Right hindlimb (tissue), 1 donor: ENCODE measurements around the gene TNS3.

ENCODE experiments used
- DNase-seq: peaks from one replicate; pipeline ENCODE4 v3.0.0-alpha.2; 2018

Gene TNS3

DNA sequence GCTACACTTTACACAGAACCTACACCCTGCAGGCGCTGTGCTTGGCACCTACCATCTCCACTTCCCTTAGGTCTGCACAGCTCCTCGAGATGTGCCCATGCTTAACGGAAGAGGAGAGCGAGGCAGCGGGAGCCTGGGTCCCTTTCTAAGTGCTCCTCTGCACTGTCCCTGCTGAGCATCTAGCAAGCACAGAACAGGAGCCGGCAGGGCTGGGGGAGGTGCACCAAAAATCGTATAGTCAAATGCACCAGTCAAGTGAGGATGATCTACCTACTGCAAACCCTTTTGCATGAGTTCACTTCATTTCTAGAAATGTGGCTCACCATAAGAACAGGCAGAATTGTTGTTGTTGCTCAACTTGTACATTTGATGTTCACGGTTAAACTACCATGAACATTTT lies 267.7 kb downstream of the TNS3 start:
- DNase-seq: no peak

DNA sequence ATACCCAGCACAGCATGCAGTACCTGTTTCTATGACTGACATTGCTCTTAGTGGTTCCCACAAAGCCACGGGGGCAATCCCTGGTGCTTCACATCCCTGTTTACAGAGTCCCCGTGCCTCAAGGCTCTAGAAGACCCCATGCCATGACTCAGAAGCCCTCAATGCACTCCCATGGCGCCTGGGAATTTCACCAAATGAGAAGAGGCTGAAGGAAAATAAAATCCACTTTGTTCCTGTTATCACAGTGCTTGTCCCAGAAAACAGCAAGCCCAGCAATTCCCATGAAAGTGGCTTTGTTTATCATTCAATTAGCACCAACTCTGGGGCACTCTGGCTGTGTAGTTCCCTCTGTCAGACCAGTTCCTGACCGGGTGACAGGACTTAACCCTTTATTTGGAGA lies 268.3 kb downstream of the TNS3 start:
- no peak for DNase-seq

DNA sequence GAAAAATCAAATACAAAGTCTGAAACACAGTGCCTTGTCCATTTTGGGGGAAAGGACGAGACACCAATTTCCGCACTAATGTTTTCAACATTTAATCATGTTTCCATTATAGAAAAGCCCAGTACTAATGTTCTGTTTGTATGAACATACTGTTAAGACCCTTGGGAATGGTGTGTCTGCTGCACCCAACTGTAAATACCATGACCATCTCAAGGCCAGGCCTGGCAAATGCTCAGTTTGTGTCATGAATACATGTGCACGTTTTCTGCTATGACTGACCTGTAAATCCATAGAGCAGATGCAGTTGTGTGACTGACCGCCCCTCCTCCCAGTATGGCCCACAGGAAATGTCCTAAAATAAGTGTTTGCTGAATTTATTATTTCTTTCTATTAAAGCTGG lies 270.0 kb downstream of the TNS3 start:
- no peak for DNase-seq

DNA sequence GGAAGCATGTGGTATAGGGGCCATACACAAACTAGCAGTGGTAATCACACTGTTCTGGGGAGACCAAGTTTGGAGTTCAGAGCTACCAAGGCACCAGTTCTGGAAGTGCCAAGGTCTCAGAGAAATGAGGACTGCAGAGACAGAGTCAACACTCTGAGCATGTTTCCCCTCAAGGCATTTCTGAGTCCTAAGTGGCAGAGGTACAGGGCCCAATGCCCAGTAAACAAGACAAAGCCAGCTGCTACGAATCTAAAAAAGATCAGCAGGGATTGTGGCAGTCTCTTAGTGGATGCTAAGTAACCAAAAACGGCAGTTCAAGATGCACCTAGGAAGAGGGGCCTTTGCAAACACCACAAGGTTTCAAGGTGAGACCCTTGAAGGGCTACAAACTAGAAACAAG lies 271.9 kb downstream of the TNS3 start:
- DNase-seq: no peak

DNA sequence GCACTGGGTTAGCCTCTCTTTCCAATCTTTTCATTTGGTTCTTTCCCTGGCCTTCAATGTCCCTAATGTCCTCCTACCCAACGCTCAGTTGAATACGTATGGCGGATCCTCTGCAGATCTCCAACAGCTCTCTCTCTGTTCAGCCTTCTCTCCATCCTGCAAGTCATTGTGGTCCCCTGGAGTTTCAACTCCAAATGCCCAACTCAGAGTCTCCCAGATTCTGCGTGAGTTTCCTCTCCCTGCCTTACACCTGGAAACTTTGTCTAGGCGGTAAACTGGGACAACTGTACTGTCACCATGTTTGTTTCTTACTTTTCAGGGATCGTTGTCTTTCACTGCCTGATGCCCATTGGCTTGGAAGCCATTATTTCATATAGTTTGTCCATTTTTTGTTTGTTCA lies 273.1 kb downstream of the TNS3 start:
- no peak for DNase-seq

DNA sequence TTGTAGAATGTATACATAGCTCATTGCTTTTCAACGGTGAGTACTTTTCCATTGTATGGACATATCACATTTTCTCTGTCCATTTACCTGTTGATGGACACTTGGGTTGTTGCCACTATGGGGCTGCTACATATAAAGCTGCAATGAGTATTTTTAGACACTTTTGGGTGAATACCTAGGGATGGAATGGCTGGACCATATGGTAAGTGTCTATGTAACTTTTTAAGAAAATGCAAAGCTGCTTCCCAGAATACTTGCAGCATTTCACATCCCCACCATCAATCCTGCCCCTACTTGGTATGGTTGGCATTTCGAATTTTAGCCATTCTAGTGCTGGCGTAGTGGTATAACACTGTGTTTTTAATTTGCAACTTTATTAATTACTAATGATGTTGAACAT lies 274.6 kb downstream of the TNS3 start:
- DNase-seq: no peak

DNA sequence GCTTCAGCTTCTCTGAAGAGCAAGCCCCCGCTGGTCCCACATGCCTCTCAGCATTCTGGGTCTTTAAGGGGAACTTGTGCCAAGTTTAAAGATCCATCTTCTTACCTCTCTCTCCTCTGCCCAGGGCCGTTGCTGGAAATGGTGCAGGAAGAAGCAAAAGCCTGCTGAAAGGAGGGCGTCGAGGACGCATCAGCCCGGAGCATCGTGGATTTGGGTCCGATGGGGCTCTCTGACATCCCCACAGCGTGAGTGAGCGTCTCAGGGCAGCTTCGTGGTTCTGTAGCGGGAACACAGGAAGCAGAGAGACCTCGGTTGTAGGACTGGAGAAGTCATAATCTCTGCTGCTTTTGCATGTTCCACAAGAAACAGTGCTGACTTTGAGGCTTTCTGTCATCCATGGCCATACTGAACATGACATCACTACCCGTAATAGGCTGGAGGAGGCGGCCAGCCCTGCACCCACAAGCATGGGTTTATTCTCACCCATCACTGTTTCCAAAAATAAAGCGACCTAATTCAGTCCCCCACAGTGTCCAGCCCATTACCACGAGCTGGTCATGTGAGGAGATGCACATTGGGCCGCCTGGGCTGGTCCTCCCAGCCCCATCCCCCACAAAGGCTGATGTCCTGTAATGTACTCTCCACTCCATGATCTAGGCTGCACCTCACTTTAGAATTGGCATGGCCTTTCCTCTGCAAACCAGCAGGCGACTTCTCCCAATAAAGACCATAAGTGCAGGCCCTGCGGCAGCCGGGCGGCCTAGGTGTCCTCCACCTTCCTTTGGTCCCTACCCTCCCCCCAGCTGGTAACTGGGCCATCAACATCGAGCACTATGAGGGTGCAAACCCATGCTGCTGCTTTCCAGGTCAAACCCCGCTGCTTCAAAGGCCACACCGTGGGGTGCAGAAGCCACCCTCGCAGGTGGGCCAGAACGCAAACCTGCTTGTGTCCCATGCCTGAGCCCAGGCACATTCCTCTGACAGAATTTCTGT lies 276.9 kb downstream of the TNS3 start:
- DNase-seq: no peak

DNA sequence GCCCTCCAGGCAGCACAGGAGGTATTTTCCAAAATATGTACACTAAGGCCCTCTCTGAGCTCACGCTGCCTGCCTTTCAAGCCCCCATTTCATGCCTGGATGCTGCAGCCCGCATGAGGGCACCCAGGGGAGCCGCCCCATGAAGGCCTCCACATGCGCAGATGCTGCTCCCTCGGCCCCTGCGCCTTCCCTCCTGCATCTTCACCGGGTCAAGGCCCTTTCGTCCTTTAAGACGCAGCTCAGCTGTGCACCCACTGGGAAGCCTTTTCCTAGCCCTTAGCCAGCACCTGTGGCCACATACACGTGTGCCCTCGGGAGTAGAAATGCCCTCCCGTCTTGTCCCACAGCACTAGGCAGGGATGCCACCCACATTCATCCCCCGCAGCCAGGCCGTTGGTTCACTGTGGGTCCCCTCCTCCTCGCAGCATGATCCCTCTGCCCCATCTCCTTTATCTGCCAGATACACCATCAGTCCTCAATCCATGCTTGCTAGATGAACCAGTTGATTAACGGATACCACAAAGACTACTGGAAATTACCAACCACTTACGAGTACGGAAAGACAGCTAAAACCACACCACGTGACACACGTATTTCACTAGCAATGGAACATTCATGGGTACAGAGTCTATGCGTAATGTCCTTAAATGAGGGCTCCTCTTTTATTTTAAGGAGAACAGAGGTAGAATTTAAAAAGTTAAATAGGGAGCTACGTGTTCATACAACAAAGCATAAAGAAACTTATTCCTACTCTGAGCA lies 278.0 kb downstream of the TNS3 start:
- no peak for DNase-seq

DNA sequence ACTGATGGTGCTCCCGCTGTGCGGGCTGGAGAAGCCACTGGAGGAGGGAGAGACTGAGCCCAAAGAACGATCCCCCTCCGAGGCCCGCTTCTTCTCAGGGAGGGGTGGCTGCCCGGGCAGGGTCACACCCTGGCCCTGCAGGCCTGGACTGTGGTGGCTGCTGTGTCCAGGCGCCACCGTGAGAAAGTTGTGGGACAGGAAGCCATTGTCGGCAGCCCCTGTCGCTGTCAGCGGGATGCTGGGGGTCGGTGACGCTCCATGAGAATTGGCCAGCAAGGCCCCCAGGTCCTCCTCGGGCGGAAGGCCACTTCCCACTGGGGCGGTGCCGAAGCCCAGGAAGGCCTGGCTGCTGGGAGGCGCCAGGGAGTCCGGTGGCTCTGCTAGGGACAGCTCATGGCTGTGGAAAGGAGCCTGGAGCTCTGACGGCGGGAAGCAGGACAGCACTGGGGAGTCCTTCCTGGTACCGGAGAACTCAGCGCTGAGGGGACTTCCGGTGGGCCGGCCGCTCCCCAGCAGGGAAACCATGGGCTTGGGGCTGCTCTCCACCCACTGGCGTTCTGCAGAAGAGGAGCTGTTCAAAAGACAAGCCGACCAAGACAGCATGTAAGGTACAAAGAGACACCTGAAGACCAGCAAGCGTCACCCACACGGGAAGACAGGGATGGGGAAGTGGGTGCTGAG lies 278.8 kb downstream of the TNS3 start:
- DNase-seq: no peak

DNA sequence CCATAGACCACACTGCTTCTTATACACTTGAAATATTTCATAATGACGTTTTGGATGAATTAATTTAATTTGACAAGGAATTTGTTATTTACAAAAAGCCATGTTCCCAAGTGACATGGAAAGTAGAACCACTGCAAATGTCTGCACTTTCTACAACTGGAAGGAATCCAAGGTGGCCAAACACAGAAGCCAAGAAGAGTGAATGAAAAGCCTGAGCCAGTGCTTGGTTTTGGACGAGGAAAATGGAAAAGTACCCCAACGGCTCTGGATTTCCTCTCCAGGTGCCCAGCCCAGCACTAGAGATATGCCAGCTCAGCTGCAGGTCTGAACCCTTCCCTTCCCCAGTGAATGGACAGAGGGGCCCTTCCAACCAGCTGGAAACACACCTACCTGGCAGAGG lies 279.4 kb downstream of the TNS3 start:
- DNase-seq: no peak

DNA sequence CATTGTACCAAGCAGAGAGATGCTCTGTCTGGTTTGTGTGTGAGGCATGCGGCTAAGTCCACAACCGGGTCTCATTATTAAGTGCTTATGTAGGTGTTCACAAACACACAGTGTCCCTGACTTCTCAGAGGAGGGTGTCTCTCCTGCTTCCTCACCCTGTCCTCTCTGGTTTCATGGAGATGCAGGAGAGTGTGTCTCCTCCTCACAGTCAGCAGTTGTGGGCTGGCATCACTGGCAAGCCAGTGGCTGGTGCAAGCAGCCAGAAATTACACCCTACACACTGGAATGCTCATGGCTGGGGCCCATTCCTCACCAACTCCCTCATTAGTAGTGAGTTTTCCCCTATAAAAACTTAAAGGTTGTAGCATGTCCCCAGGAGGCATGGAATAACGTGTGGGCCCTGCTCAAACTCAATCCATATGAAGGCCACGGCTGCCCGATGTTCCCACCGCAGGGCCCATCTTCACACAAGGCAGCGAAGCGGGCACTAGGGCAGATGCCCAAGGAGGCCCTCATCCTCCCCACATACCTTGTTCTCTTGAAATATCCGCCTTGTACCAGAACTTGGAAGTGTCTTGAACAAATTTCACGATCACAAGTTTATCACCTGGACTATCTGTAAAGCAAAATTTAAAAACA lies 280.1 kb downstream of the TNS3 start:
- no peak for DNase-seq

DNA sequence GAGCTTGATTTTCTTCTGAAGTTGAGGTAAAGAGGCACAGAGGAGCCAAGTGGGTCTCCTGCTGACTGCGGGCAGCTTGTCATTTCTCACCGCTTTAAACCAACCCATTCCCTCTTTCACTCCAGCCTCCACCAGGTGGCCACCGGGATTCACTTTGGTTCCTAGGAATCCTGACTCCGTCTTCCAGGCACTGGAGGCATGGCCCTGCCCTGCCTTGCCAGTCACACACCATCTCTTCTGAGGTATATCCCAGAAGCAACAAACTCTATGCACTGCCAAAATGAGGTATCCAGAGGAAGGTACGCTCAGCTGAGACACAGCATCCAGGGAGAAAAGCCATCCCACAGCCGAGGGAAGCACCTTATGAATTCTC lies 280.8 kb downstream of the TNS3 start:
- DNase-seq: no peak

DNA sequence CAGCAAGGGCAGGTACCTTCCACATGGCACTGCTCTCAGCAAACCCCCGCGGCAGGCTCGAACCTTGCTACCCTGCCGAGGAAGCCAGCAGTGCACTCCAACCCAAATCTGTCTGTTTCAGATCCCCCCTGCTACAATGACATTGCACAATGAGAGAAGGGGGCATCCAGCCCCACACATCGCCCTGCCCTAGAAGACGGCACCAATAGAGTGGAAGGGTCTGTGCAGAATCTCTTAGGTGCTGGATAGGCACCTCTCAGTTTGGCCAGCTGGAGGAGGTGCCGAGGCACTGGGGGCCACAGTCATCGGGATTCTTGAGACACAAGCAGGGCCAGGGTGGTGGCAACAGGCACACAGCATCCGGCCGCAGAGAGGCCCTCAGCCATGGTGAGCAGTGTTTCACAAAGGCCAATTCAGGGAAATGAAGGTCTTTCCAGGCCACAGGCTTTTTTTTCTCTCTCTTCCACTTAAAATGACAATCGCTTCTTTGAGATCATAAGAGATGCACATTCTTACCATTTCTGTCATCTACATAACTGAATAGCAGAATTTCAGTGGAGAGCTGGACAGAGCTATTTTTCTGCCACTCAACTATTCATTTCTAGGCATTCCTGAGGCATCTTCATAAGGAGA lies 281.3 kb downstream of the TNS3 start:
- DNase-seq: no peak

DNA sequence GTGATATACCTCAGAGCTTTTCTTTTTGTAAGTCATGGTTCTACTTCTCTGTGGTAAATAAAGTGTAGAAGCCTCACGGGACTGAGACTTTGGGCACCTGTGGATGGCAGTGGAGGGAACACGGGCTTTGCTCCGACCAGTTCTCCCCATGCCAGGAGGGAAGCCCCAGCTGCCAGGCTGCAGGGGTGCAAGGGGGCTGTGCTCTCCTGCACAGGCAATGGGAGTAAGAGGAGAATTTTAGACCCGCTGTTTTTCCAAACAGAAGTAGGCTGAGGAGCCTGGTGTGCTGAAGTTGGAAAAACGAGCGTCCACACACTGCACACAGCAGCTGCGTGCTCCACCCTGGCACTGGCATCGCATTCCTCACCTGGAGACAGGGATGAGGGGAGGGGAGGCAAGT lies 282.4 kb downstream of the TNS3 start:
- DNase-seq: no peak

DNA sequence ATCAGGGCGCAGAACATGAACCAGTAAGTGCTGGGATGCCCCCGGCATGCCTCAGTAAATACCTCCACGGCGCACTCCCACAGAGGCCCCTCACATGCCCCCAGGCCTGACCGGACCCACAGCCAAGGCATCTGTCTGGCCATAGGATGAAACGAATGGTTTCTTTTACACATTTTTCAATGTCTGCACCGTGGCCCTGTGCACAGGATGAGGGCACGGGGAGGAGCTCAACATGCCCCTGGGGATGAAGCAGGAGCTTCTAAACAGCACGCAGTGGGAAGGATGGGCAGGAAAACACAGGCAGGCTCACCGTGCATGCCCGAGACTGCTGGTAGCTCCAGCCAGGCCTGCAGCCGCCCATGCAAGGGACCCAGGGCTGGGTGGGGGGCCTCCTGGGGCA lies 283.3 kb downstream of the TNS3 start:
- DNase-seq: no peak

DNA sequence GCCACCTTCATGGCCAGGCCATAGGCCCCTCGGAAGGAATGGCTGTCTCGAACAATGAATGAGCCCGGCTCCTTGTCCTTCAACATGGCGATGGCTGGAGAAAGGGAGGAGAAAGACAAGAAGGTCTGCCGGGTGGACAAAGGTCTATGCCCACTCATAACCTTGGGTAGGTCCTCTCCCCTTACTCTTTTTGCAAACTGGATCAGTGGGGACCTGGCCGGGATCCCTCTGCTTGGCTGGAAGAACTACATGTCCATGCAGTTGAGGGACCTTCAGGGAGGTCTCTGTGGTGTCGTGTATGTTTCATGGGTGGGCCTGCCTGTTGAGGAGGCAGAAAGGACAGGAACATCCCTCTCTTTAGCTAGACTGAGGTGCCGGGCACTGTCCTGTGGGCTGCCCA lies 284.8 kb downstream of the TNS3 start:
- DNase-seq: no peak

DNA sequence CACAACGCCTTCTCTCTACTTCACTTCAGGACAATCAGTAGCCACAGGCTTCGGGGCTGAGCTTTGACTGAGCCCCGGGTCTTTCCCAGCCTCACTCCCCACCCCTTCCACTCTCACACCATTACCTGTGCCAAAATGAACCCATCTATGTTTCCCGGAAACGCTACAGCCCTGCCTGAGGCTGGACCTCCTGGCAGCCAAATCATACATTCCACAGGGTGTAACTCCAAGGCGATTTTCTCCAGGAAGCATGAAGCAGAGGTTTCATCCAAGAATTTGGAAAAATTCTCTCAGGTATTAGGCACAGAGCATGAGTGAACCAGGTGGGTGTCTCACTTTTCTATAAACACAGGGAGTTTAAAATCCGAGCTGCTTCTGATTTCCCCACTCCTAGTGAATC lies 286.3 kb downstream of the TNS3 start:
- DNase-seq: no peak

DNA sequence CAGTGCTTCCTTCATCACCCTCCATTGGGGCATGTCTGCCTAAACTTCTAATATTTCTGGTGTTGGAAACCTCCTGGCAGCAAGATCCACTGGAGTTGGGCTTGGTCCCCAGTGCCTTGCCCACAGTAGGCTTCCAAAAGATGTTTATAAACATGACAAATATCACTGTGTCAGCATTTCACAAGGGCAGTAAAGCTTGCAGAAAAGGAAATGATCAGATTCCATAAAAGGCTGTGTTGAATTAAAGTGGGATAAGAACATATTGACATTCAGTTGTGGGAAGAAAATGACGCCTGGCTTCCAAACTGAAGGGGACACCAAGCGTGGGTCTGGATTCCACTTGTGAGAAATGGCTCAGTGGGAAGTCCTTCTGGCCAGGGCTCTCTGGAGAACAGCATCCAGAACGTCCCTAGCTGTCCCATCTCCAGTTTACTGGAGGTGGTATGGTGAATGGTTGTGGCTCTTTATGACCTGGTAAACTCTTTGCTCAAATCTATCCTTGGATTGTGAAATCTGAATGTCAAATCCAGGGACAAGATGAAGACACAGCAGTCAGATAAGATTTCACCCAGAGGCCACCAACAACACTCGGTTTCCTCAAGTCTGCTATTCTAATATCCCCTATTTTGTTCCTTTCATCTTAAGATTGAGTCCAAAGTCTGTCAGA lies 287.2 kb downstream of the TNS3 start:
- no peak for DNase-seq

DNA sequence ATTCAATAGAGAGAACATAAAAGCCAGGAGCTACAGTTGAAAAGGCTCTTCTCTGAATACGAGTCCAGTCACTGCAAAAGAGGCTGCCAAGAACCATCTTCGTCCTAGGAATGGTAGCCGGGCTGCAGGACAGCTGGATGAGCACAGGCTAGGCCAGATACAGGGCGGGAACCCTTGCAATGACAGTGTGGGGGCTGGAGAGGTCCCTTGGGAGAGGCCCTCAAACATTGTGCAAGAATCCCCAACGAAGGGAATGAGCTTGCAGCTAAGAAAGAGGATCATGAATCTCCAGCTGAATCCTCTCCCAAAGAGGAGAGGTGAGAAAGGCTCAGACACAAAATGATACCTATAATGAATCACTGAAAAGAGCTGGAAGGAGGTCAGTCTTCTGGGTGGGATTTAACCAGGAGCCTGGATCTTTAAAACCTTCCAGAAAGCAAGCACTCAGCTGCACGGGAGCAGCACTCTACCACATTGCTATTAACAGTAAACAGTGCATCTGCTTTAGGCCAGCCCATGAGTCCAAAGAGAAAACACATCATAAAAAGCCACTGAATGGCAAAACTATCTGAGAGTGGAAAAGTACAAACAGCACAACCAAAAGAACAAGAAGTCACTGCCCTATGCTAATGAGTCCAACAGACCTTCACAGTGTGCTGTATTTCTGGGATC lies 287.9 kb downstream of the TNS3 start:
- DNase-seq: no peak

DNA sequence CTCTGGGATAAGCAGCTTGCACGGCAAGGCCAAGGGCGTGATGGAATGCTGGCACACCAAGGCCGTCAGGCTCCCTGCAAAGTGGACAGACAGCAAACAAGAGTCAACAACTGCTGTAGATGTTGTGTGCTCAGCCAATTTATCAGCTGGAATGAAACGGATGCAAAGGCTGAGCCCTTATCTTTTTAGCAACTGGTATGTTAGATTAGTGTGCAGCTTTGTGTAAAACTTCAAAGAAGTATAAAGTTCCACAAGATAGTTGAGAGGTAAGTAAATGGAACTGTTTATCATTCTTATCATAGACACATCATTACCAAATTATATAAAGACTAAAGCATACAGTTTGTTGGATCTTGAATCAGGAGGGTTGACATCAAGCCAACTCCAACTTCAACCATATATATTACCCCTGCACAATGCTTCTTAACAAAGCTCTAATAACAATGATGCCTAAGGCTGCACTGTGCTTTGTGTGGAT lies 289.0 kb downstream of the TNS3 start:
- no peak for DNase-seq

DNA sequence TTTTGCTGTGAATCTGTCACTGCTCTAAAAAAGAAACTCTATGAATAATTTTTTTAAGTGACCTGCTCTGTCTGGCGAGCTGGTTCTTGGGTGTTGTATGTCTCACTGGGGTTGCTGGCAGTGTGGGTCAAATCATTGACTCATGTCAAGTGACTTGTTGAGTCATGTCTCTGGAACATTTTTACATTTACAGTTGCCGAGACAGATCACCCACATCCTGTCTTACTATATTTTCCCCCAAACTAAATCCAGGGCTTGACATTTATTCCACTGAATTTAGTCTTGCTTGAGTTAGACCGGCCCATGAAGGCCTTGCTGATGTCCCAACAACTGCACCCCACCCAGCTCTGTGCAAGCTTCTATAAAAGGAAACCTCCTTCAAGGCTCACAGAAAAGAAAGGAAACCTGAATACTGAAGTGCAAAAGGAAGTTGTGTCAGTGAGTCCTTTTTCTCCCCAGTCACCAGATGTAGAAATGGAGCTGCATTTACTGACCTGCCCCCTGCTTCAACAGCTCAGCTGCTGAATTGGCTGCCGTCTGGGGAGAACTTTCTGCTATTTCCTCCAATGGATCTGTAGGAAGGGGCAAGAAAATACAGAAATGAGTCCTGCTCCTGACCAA lies 290.3 kb downstream of the TNS3 start:
- no peak for DNase-seq
